GM13976 (cell line): Measurements from ENCODE around the gene LGR5.
"Not testable (repeated sequence)": the region's sequence is repeated elsewhere in the genome, so short reads cannot be mapped to it uniquely, and the experiment has no call there.

Source experiments
- DNase-seq: peaks from one replicate; pipeline ENCODE4 v3.0.0; 2012; ENCODE audit warnings: low spot score
- CTCF ChIP-seq: IDR thresholded peaks from 2 replicates; pipeline ENCODE4 v1.5.1; 2012; ENCODE audit warnings: borderline replicate concordance, mild to moderate bottlenecking; ENCODE audit not compliant: insufficient read depth; ENCODE audit errors: extremely low read depth, missing control alignments, control extremely low read depth
- in situ Hi-C: fragments of 300-500 bp; cut with MboI; formaldehyde crosslinking; loops from one replicate; pipeline ENCODE4 v1.12.0; 2022; ENCODE audit warnings: low sequenced_read_pairs, mixed read lengths, inconsistent platforms; ENCODE audit not compliant: unreplicated experiment

LGR5 gene

DNA sequence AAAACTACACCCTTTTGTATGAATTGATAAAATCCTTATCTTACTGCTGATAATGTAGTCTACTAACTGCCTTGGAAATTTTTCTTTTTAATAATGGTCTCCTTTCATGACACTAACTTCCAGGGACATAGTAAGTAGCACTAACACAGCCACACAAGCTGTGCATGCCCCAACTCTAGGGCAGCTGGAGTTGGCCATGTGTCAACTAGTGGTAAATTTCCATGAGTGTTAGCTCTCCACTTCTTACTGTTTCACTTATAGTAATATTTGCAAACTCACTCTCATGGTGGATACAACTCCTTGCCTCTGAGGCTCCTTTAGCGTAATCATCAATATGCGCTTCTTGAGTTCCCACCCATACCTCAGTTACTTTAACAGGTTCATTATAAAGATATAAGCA lies 38.0 kb downstream of the LGR5 start:
- in situ Hi-C loops = no loop called here
- no peak for DNase-seq
- no peak for TF ChIP-seq CTCF

GRCh38 chr12:71478270-71478669 lies 38.7 kb downstream of the LGR5 start:
- in situ Hi-C loops = no loop called here
- TF ChIP-seq CTCF = no peak
- no peak for DNase-seq

GRCh38 chr12:71484272-71484905 lies 44.8 kb downstream of the LGR5 start:
- TF ChIP-seq CTCF = no peak
- DNase-seq = no peak
- in situ Hi-C loops = no loop called here

DNA sequence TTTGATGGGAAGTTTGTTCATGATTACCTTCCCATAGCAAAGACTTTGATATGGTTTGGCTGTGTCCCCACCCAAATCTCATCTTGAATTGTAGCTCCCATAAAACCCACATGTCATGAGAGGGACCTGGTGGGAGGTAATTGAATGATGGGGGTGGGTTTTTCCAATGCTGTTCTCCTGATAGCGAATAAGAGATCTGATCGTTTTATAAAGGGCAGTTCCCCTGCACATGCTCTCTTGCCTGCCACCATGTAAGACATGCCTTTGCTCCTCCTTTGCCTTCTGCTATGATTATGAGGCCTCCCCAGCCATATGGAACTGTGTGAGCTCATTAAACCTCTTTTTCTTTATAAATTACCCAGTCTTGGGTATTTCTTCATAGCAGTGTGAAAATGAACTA lies 51.2 kb downstream of the LGR5 start:
- in situ Hi-C loops, DNase-seq: not testable (repeated sequence)

DNA sequence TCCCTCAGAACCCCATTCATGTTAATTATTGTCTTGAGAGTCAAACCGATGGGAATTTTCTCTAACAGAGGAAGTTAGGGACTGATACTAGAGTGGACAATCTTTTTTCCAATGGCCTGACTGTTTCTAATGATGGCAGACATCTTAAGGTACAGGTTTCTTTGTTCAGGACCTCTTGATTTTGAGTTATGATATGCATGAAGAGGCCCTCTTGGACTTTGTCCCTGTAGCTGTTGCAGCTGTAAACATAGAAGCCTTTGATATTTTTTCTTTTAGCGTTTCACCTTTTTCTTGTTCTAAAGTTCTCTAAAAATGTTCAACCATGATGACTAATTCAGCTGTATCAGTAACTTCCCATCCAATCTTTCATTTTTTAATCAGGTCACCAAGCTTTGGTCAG lies 53.0 kb downstream of the LGR5 start:
- no peak for TF ChIP-seq CTCF
- DNase-seq = no peak

GRCh38 chr12:71499834-71500233 lies 60.2 kb downstream of the LGR5 start:
- no peak for TF ChIP-seq CTCF
- in situ Hi-C loops = no loop called here
- DNase-seq = no peak

More for the DNA sequence above, 53.0 kb downstream of the LGR5 start:
- in situ Hi-C loops = no loop called here

DNA sequence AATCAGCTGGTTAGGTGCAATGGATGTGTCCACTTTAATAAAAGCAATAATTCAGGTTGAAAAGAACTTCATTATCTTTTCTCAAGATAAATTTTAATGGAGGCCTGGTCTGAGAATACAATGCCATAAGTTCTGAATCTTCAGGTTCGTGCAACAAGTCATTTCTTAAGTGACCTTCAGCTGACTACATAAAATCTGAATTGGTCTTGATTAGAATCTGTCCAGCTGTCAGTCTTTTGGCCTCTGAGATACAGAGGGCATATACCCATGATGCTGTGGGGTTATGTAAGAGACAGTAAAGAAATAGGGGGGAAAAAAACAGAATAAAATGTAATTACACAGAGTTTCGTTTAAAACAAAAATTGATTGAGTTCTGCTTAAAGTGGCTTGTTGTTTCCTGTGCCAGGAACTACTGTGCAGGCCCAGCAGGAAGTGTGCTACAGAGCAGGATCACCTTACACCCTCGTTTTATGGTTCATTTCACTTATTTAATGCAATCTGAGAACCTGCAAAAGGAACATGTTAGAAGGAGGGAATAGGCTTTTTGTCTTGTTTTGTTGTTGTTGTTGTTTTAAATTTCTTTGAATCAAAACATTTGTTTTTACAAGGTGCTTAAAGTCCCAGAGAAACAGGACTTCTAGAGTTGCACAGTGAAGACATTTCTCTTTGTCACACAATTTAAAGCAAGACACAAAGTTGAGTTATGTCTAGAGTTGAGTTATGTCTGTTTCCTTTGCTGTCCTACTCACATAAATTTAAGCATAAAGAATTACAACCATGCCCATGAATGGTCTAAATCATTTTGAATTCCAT lies 64.2 kb downstream of the LGR5 start:
- no peak for TF ChIP-seq CTCF

More for the DNA sequence above, 64.2 kb downstream of the LGR5 start:
- in situ Hi-C loops = no loop called here
- no peak for DNase-seq
